B cell (primary cell): ENCODE results near the gene EHD1. TPM values are rescaled to one million over a fixed set of nuclear protein-coding genes. Genes with fewer than 3 reads are reported as not detected.

Experiments used
- ATAC-seq: fragments of 200-7000 bp; cut with Tn5 transposase; one replicate; pipeline ENCODE4 v1.10.0; 2021; ENCODE audit warnings: low read depth, mild to moderate bottlenecking, moderate number of reproducible peaks, moderate library complexity
- CTCF ChIA-PET: fragments of 350-600 bp; sonication (Branson Sonifier 250); formaldehyde crosslinking; loops from one replicate; lab custom pipeline; 2021; ENCODE audit warnings: antibody characterized with exemption, inconsistent platforms; lab: Charles Lee
- POLR2A ChIA-PET: fragments of 350-600 bp; sonication (Branson Sonifier 250); formaldehyde crosslinking; loops from one replicate; lab custom pipeline; 2021; ENCODE audit warnings: antibody characterized with exemption; lab: Charles Lee
- DNase-seq: peaks from one replicate; pipeline ENCODE4 v3.0.0; 2013
- H2AFZ ChIP-seq: 2 replicates; pipeline ENCODE4 v1.6.1; 2012; ENCODE audit warnings: mild to moderate bottlenecking, low read depth, low read length; ENCODE audit not compliant: insufficient read depth, poor library complexity, severe bottlenecking
- H3K27ac ChIP-seq, 2 donors: 1 replicate in 1 of 2; 2 replicates in 1 of 2; pipeline ENCODE4 v1.5.1; 2012 to 2013; ENCODE audit warnings: low read length in 2 of 2, mild to moderate bottlenecking in 2 of 2, moderate library complexity in 1 of 2
- H3K27me3 ChIP-seq, 4 experiments: fragments of 200-600 bp in 1 of 4; sonication (generic) in 1 of 4; replicated peaks in 1 of 4; 1 replicate in 2 of 4; 2 replicates in 2 of 4; pipeline versions ENCODE4 v1.6.1 to v1.7.0; 2013 to 2016; ENCODE audit warnings: low read length in 3 of 4, mild to moderate bottlenecking in 2 of 4, mixed read lengths in 1 of 4, moderate library complexity in 1 of 4; ENCODE audit not compliant: insufficient read depth in 4 of 4, control insufficient read depth in 3 of 4; ENCODE audit errors: control extremely low read depth in 1 of 4
- H3K36me3 ChIP-seq, 2 experiments: replicated peaks in 1 of 2; 1 replicate in 1 of 2; 2 replicates in 1 of 2; pipeline versions ENCODE4 v1.6.1 to v1.7.1; 2013; ENCODE audit warnings: low read length in 1 of 2; ENCODE audit not compliant: insufficient read depth in 2 of 2, control insufficient read depth in 1 of 2; ENCODE audit errors: control extremely low read depth in 1 of 2, extremely low read depth in 1 of 2
- H3K4me1 ChIP-seq, 2 donors: fragments of 200-600 bp in 1 of 2; sonication (generic) in 1 of 2; 1 replicate in 1 of 2; 2 replicates in 1 of 2; pipeline versions ENCODE4 v1.5.1 to v1.6.1; 2013 to 2017; ENCODE audit warnings: low read length in 2 of 2; ENCODE audit not compliant: control insufficient read depth in 2 of 2, insufficient read depth in 2 of 2
- H3K4me2 ChIP-seq: replicated peaks from 2 replicates; pipeline ENCODE3; 2012; ENCODE audit warnings: mild to moderate bottlenecking, low read depth, low read length; ENCODE audit not compliant: poor library complexity, severe bottlenecking
- H3K4me3 ChIP-seq, 5 experiments: fragments of 200-600 bp in 1 of 5; sonication (generic) in 1 of 5; 1 replicate in 3 of 5; 2 replicates in 2 of 5; pipeline versions ENCODE4 v1.5.1 to v1.7.0; 2011 to 2016; ENCODE audit warnings: low read length in 4 of 5, mild to moderate bottlenecking in 4 of 5, low read depth in 2 of 5, control low read depth in 1 of 5, moderate library complexity in 1 of 5; ENCODE audit not compliant: insufficient read depth in 1 of 5; ENCODE audit errors: control extremely low read depth in 1 of 5, extremely low read depth in 1 of 5
- H3K79me2 ChIP-seq: fragments of 200-600 bp; sonication (generic); one replicate; pipeline ENCODE4 v1.6.0; 2016; ENCODE audit warnings: low read length; ENCODE audit not compliant: control insufficient read depth, insufficient read depth
- H3K9ac ChIP-seq: fragments of 200-600 bp; sonication (generic); 2 replicates; pipeline ENCODE4 v1.6.1; 2017; ENCODE audit warnings: mild to moderate bottlenecking, low read length, moderate library complexity
- H3K9me3 ChIP-seq, 3 donors: one replicate each; pipeline versions ENCODE4 v1.6.1 to v1.7.1; 2013; ENCODE audit warnings: low read length in 2 of 3; ENCODE audit not compliant: control insufficient read depth in 2 of 3, insufficient read depth in 1 of 3; ENCODE audit errors: control extremely low read depth in 1 of 3
- H4K20me1 ChIP-seq: 2 replicates; pipeline ENCODE4 v1.6.0; 2012; ENCODE audit warnings: mild to moderate bottlenecking, low read length; ENCODE audit not compliant: insufficient read depth, control insufficient read depth, poor library complexity, severe bottlenecking
- H3K27ac Mint-ChIP-seq: one replicate; pipeline ENCODE4 v1.8.0; 2021; ENCODE audit warnings: mixed read lengths
- H3K27me3 Mint-ChIP-seq: one replicate; pipeline ENCODE4 v1.8.0; 2021; ENCODE audit warnings: mixed read lengths
- H3K4me1 Mint-ChIP-seq: one replicate; pipeline ENCODE4 v1.8.0; 2021; ENCODE audit warnings: mixed read lengths
- H3K4me3 Mint-ChIP-seq: one replicate; pipeline ENCODE4 v1.8.0; 2021; ENCODE audit warnings: mixed read lengths
- H3K9me3 Mint-ChIP-seq: one replicate; pipeline ENCODE4 v1.8.0; 2022; ENCODE audit warnings: mixed read lengths; ENCODE audit not compliant: insufficient read depth
- EZH2 ChIP-seq: IDR thresholded peaks from 2 replicates; pipeline ENCODE4 v1.6.1; 2012; ENCODE audit warnings: borderline replicate concordance, low read depth, mild to moderate bottlenecking, moderate library complexity, low read length; ENCODE audit not compliant: insufficient read depth, poor library complexity, severe bottlenecking
- WGBS: methylation state at CpG from one replicate; pipeline ENCODE4 v1.1.5; 2013; ENCODE audit warnings: missing lambda C conversion rate; ENCODE audit not compliant: insufficient coverage; 5-methylcytosine and 5-hydroxymethylcytosine counted together
- intact Hi-C: fragments of 100-400 bp; cut with micrococcal nuclease; formaldehyde crosslinking; loops from one replicate; pipeline ENCODE4 v1.10.0; 2022
- polyA plus RNA-seq: library from polyadenylated mRNA; depleted of rRNA; stranded (reverse); fragments of >200 nt; gene quantifications from 2 replicates; pipeline ENCODE4 v1.2.3, GENCODE V29; 2012
- total RNA-seq, 2 donors: library from RNA; stranded (reverse); fragments of 120-200 nt in 1 of 2; gene quantifications; 1 replicate in 1 of 2; 2 replicates in 1 of 2; pipeline versions ENCODE4 v1.2.3 to v1.2.4, GENCODE V29; 2013 to 2022
- TF ChIP-seq, protein P1 (sequence below): fragments of 200-600 bp; IDR thresholded peaks from one replicate; pipeline ENCODE4 v1.8.0; 2022; ENCODE audit warnings: antibody characterized with exemption, mild to moderate bottlenecking

The EHD1 gene
- total and polyA plus RNA-seq, 2 donors (not counting 1 experiment from before 2014, with no cell fraction given): 208 to 280 TPM

DNA sequence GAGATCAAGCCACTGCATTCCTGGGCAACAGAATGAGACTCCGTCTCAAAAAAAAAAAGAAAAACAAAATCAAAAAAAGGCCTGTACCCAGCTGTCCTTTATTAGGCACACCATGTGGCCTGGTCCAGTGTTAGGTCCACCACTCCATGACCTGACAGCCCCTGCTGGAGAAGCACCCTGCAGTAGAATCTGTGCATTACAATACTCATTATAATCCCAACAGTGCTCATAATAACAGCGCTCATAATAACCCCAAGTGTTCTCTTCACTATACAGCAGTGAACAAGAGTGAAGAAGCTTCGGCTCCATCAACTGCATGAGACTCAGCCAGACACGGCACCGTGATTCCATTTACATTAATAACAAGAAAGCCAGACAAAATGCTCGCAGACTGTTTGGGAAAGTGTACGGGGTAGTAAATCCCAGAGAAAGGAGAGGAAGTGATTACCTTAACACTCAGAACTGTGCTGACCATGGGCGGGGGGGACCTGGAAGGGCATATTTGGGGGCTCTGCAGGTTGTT lies 8.9 kb upstream of the EHD1 start:
- Histone ChIP-seq H3K27me3 (no peaks in the 10 kb centered on the region), H4K20me1 (no peaks in the 10 kb centered on the region), H3K9ac (no peak overlapping the region), H3K4me1 (peaks cover 19 to 27% of the 10 kb centered on the region in 2 donors), H3K36me3 (no peaks in the 10 kb centered on the region), H3K27ac (peak overlapping the region in 1 of 2 donors; percentile 38), H3K4me3 (no peak overlapping the region), H3K4me2 (peak overlapping the region; percentile 83), H2AFZ (peak overlapping the region; percentile 84), H3K79me2 (peaks cover 11% of the 10 kb centered on the region), H3K9me3 (no peaks in the 10 kb centered on the region)
- WGBS: 100% methylated on average over 2 of the region's 8 CpGs
- peak overlapping the region; percentile 35 for H3K27ac Mint-ChIP-seq
- ATAC-seq (no peak), DNase-seq (no peak)
- intact Hi-C loops: no loop called here
- POLR2A ChIA-PET: interaction anchor here (1.0 to 5.0 kb wide), 4 partner anchors 9 to 39 kb away, joined by 3 to 43 read pairs (median 6); partner anchors contain the start of gene EHD1
- no peaks in the 10 kb centered on the region for H3K9me3 Mint-ChIP-seq
- TF ChIP-seq, protein P1, sequence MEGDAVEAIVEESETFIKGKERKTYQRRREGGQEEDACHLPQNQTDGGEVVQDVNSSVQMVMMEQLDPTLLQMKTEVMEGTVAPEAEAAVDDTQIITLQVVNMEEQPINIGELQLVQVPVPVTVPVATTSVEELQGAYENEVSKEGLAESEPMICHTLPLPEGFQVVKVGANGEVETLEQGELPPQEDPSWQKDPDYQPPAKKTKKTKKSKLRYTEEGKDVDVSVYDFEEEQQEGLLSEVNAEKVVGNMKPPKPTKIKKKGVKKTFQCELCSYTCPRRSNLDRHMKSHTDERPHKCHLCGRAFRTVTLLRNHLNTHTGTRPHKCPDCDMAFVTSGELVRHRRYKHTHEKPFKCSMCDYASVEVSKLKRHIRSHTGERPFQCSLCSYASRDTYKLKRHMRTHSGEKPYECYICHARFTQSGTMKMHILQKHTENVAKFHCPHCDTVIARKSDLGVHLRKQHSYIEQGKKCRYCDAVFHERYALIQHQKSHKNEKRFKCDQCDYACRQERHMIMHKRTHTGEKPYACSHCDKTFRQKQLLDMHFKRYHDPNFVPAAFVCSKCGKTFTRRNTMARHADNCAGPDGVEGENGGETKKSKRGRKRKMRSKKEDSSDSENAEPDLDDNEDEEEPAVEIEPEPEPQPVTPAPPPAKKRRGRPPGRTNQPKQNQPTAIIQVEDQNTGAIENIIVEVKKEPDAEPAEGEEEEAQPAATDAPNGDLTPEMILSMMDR: no peak
- no peak for TF ChIP-seq EZH2
- H3K27me3 Mint-ChIP-seq: no peaks in the 10 kb centered on the region
- CTCF ChIA-PET: interaction anchor here (0.6 to 30.2 kb wide), 8 partner anchors 8 to 191 kb away, joined by 3 to 1254 read pairs (median 8); partner anchors contain the start of genes ARL2, ATG2A, CDC42BPG and EHD1
- H3K4me1 Mint-ChIP-seq: peaks cover 31% of the 10 kb centered on the region
- H3K4me3 Mint-ChIP-seq: no peak overlapping the region
